Mucosa of descending colon (tissue), 3 donors: ENCODE results near the gene ARHGAP12. TPM values are rescaled to one million over a fixed set of nuclear protein-coding genes. Genes with fewer than 3 reads are reported as not detected.

Source experiments
- ATAC-seq: fragments of 200-7000 bp; cut with Tn5 transposase; one replicate; pipeline ENCODE4 v1.9.1; 2020; ENCODE audit warnings: mild to moderate bottlenecking, moderate library complexity
- DNase-seq, 3 donors: peaks; one replicate each; pipeline ENCODE4 v3.0.0-alpha.2; 2020
- H3K36me3 ChIP-seq: fragments of 200-600 bp; one replicate; pipeline ENCODE4 v1.8.0; 2021; ENCODE audit warnings: low read depth, mild to moderate bottlenecking
- H3K4me1 ChIP-seq: fragments of 200-600 bp; one replicate; pipeline ENCODE4 v1.8.0; 2021; ENCODE audit warnings: low read depth, mild to moderate bottlenecking
- H3K4me3 ChIP-seq: fragments of 200-600 bp; one replicate; pipeline ENCODE4 v1.8.0; 2021; ENCODE audit warnings: mild to moderate bottlenecking
- H3K9me3 ChIP-seq: fragments of 200-600 bp; one replicate; pipeline ENCODE4 v1.8.0; 2021; ENCODE audit warnings: mild to moderate bottlenecking
- intact Hi-C, 2 donors: fragments of 100-400 bp; cut with DNase I in 1 of 2; cut with micrococcal nuclease in 1 of 2; formaldehyde crosslinking; loops; one replicate each; pipeline versions ENCODE4 v1.11.0 to v1.11.1; 2022; cut with DNase I, micrococcal nuclease
- total RNA-seq, 3 donors: library from RNA; stranded (reverse); fragmentation: NEBNext Ultra II Directional in 2 of 3; extraction: Animal tissue kit (Norgen Biotek cat#: 25700) in 2 of 3; gene quantifications; one replicate each; pipeline versions ENCODE4 v1.2.1 to v1.2.4, GENCODE V29; 2021 to 2023
- TF ChIP-seq, protein P1 (sequence below): fragments of 200-600 bp; IDR thresholded peaks from one replicate; pipeline ENCODE4 v1.8.0; 2022; ENCODE audit warnings: antibody characterized with exemption, mild to moderate bottlenecking
- donor health status: DM: no; HTN: no; CAD: no; lungs with moderate emphysema.
- donor health status: DM: no; HTN: no; CAD: no.
- donor health status: DM: no; HTN: yes; CAD: no.

ARHGAP12 gene
- total RNA-seq, 3 donors from 2014 or later = 37.2 to 44.4 (median 44.3) TPM

DNA sequence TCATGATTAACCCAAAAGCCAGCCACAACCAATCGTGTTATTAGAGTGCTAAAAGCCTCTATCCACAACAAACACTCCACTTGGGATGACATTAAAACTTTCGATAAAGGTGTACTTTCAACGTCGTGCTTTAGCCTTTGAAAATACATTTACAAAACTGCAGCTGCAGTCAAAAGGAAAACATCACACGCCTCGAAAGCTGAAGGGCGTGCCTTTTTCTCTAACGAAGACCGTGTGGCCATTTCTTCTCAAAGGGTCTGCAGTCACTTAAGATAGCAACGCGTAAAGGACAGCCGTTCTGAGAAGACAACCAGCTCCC lies 1.1 kb downstream of the ARHGAP12 start:
- Histone ChIP-seq H3K9me3 (no peaks in the 10 kb centered on the region), H3K36me3 (no peaks in the 10 kb centered on the region), H3K4me1 (peaks cover 12% of the 10 kb centered on the region), H3K4me3 (peak overlapping the region; percentile 75)
- DNase-seq = peak in 1 of 3 donors; percentile 56
- TF ChIP-seq, protein P1, sequence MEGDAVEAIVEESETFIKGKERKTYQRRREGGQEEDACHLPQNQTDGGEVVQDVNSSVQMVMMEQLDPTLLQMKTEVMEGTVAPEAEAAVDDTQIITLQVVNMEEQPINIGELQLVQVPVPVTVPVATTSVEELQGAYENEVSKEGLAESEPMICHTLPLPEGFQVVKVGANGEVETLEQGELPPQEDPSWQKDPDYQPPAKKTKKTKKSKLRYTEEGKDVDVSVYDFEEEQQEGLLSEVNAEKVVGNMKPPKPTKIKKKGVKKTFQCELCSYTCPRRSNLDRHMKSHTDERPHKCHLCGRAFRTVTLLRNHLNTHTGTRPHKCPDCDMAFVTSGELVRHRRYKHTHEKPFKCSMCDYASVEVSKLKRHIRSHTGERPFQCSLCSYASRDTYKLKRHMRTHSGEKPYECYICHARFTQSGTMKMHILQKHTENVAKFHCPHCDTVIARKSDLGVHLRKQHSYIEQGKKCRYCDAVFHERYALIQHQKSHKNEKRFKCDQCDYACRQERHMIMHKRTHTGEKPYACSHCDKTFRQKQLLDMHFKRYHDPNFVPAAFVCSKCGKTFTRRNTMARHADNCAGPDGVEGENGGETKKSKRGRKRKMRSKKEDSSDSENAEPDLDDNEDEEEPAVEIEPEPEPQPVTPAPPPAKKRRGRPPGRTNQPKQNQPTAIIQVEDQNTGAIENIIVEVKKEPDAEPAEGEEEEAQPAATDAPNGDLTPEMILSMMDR = no peak
- ATAC-seq = peak; percentile 2
- intact Hi-C loops = no loop called here

GRCh38 chr10:31926765-31927564 lies 1.7 kb downstream of the ARHGAP12 start:
- intact Hi-C loops = no loop called here
- H3K4me1 ChIP-seq = peaks cover 12% of the 10 kb centered on the region
- no peaks in the 10 kb centered on the region for H3K36me3 ChIP-seq
- H3K4me3 ChIP-seq = no peak overlapping the region
- H3K9me3 ChIP-seq = no peaks in the 10 kb centered on the region
- DNase-seq (peak in 1 of 3 donors; percentile 22), ATAC-seq (no peak)
- TF ChIP-seq, protein P1 = no peak

DNA sequence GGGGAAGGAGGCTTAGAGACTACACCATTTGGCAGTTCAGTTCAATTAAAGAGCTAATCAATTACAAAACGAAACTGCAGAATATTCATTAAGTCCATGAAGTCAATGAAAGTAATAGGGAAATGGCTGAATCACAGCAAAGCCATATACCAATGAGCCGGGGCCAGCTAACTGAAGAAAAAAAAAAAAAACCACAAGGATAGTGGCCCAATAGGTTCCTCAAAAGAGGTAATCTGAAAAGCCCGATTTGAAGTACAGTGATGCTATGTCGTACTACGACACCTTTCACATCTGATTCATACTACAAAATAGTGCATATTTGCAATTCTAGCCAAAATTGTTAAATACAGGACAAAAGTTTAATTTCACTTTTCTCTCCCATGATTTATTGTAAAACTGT lies 2.5 kb downstream of the ARHGAP12 start:
- intact Hi-C loops = no loop called here

GRCh38 chr10:31924833-31925232 lies 3.8 kb downstream of the ARHGAP12 start:
- no peaks in the 10 kb centered on the region for H3K36me3 ChIP-seq
- DNase-seq (no peak), ATAC-seq (no peak)
- intact Hi-C loops = no loop called here
- TF ChIP-seq, protein P1 = no peak
- H3K9me3 ChIP-seq = no peaks in the 10 kb centered on the region
- no peak overlapping the region for H3K4me3 ChIP-seq
- H3K4me1 ChIP-seq = peaks cover 5% of the 10 kb centered on the region

More for the DNA sequence above, 2.5 kb downstream of the ARHGAP12 start:
- H3K36me3 ChIP-seq = no peaks in the 10 kb centered on the region
- ATAC-seq (no peak), DNase-seq (no peak)
- TF ChIP-seq, protein P1 = no peak
- H3K4me1 ChIP-seq = peaks cover 12% of the 10 kb centered on the region
- H3K9me3 ChIP-seq = no peaks in the 10 kb centered on the region
- H3K4me3 ChIP-seq = no peak overlapping the region

DNA sequence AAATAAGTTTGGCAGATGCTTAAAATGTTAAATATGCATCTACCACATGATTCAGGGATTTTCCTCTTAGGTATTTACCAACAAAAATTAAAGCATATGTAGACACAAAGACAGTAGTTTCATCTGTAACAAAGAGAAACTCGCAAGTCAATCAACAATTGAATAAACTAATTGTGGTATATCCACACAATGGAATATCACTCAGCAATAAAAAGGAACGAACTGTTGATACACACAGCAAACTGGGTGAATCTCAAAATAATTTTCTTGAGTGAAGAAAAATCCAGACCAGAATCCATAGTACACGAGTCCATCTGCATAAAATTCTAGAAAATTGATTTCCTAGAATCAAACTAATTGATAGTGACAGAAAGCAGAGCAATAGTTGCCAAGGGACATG lies 5.2 kb downstream of the ARHGAP12 start:
- TF ChIP-seq, protein P1 = no peak
- Histone ChIP-seq H3K4me1 (peaks cover 5% of the 10 kb centered on the region), H3K36me3 (no peaks in the 10 kb centered on the region), H3K4me3 (no peak overlapping the region), H3K9me3 (no peaks in the 10 kb centered on the region)
- ATAC-seq = no peak
- DNase-seq = no peak
- intact Hi-C loops = no loop called here
